Measurements from ENCODE around the gene AGFG1.
"Not testable (repeated sequence)": the region's sequence is repeated elsewhere in the genome, so short reads cannot be mapped to it uniquely, and the experiment has no call there.

Gene AGFG1

GRCh38 chr2:227582369-227582768 is 110.4 kb downstream of the AGFG1 start:
- TF ChIP-seq CTCF (IDR thresholded peaks at IDR 0.05): no peak

- TF ChIP-seq CTCF (IDR thresholded peaks at IDR 0.05): no peak
Measured at GRCh38 chr2:227592694-227593387, 120.9 kb downstream of the AGFG1 start.

GRCh38 chr2:227595797-227596196 is 123.8 kb downstream of the AGFG1 start:
- no peak for TF ChIP-seq CTCF (IDR thresholded peaks at IDR 0.05)

- no peak for TF ChIP-seq CTCF (IDR thresholded peaks at IDR 0.05)
Measured at GRCh38 chr2:227597036-227597435, 125.1 kb downstream of the AGFG1 start.

GRCh38 chr2:227597998-227598397 is 126.0 kb downstream of the AGFG1 start:
- no peak for TF ChIP-seq CTCF (IDR thresholded peaks at IDR 0.05)

GRCh38 chr2:227598835-227599503 is 127.0 kb downstream of the AGFG1 start, which contains the start of gene SCYGR2:
SCYGR2 (plus strand) TSS chr2:227598893; CDS start chr2:227598893, 0 bp downstream.
- TF ChIP-seq CTCF (IDR thresholded peaks at IDR 0.05): not testable (repeated sequence)

- no peak for TF ChIP-seq CTCF (IDR thresholded peaks at IDR 0.05)
Measured at GRCh38 chr2:227602358-227602757, 130.4 kb downstream of the AGFG1 start.

Data from LNCAP (cell line).